ENCODE data around the gene LGI2. TPM values are rescaled to one million over a fixed set of nuclear protein-coding genes. Genes with fewer than 3 reads are reported as not detected.

LGI2 gene
- polyA plus RNA-seq, 1 donor from 2014 or later = 10.3 TPM

GRCh38 chr4:24988776-24989175 is 42.0 kb downstream of the LGI2 start:
- no peak for TF ChIP-seq REST (IDR thresholded peaks at IDR 0.05; ENCODE audit: borderline replicate concordance)
- TF ChIP-seq TAF1 (IDR thresholded peaks at IDR 0.05; ENCODE audit: low read depth) = no peak
- TF ChIP-seq EZH2 (IDR thresholded peaks at IDR 0.05; ENCODE audit: borderline replicate concordance, insufficient read depth, low read length, poor library complexity, severe bottlenecking) = no peak
- no peak for TF ChIP-seq SMC3 (conservative IDR thresholded peaks at IDR 0.05; ENCODE audit: poor library complexity)
- TF ChIP-seq MXI1 (conservative IDR thresholded peaks at IDR 0.05; ENCODE audit: poor library complexity, severe bottlenecking) = no peak
- TF ChIP-seq CTCF (IDR thresholded peaks at IDR 0.05; ENCODE audit: poor library complexity, severe bottlenecking) = no peak
- no peak for TF ChIP-seq POLR2AphosphoS5 (IDR thresholded peaks at IDR 0.05)
- TF ChIP-seq EP300 (conservative IDR thresholded peaks at IDR 0.05; ENCODE audit: poor library complexity, severe bottlenecking) = no peak
- no peak for TF ChIP-seq RAD21 (conservative IDR thresholded peaks at IDR 0.05)
- no peak overlapping the region for H2AFZ ChIP-seq (ENCODE audit: low read depth, low read length)
- no peaks in the 10 kb centered on the region for H3K27me3 ChIP-seq (ENCODE audit: insufficient read depth, low read depth, low read length)
- no peak overlapping the region for H3K4me3 ChIP-seq (ENCODE audit: low read length)
- no peaks in the 10 kb centered on the region for H3K36me3 ChIP-seq (ENCODE audit: insufficient read depth, low read length)
- no peaks in the 10 kb centered on the region for H4K20me1 ChIP-seq (ENCODE audit: insufficient read depth)
- no peak overlapping the region for H3K9ac ChIP-seq (ENCODE audit: low read length)
- no peaks in the 10 kb centered on the region for H3F3A ChIP-seq (ENCODE audit: insufficient read depth, low read length, poor library complexity, severe bottlenecking)
- no peaks in the 10 kb centered on the region for H3K9me2 ChIP-seq (ENCODE audit: insufficient read depth, low read length)
- no peak overlapping the region for H3K4me2 ChIP-seq (ENCODE audit: low read length)
- no peaks in the 10 kb centered on the region for H3K9me3 ChIP-seq (ENCODE audit: low read length)
- H3K79me2 ChIP-seq (replicated peaks; ENCODE audit: insufficient read depth, low read length) = no peaks in the 10 kb centered on the region
- no peak overlapping the region for H3K27ac ChIP-seq (ENCODE audit: low read length)

- no peaks in the 10 kb centered on the region for H3K36me3 ChIP-seq (ENCODE audit: insufficient read depth, low read length)
- no peak overlapping the region for H3K9ac ChIP-seq (ENCODE audit: low read length)
- H3K79me2 ChIP-seq (replicated peaks; ENCODE audit: insufficient read depth, low read length) = no peaks in the 10 kb centered on the region
- H3K27ac ChIP-seq (ENCODE audit: low read length) = no peak overlapping the region
- H3K4me2 ChIP-seq (ENCODE audit: low read length) = no peak overlapping the region
- no peak overlapping the region for H3K4me3 ChIP-seq (ENCODE audit: low read length)
- no peak overlapping the region for H2AFZ ChIP-seq (ENCODE audit: low read depth, low read length)
- no peaks in the 10 kb centered on the region for H3F3A ChIP-seq (ENCODE audit: insufficient read depth, low read length, poor library complexity, severe bottlenecking)
- TF ChIP-seq RAD21 (conservative IDR thresholded peaks at IDR 0.05) = no peak
- TF ChIP-seq EZH2 (IDR thresholded peaks at IDR 0.05; ENCODE audit: borderline replicate concordance, insufficient read depth, low read length, poor library complexity, severe bottlenecking) = no peak
- no peak for TF ChIP-seq MXI1 (conservative IDR thresholded peaks at IDR 0.05; ENCODE audit: poor library complexity, severe bottlenecking)
- TF ChIP-seq POLR2AphosphoS5 (IDR thresholded peaks at IDR 0.05) = no peak
- TF ChIP-seq SMC3 (conservative IDR thresholded peaks at IDR 0.05; ENCODE audit: poor library complexity) = no peak
- no peak for TF ChIP-seq REST (IDR thresholded peaks at IDR 0.05; ENCODE audit: borderline replicate concordance)
- TF ChIP-seq TAF1 (IDR thresholded peaks at IDR 0.05; ENCODE audit: low read depth) = no peak
- no peak for TF ChIP-seq CTCF (IDR thresholded peaks at IDR 0.05; ENCODE audit: poor library complexity, severe bottlenecking)
- TF ChIP-seq EP300 (conservative IDR thresholded peaks at IDR 0.05; ENCODE audit: poor library complexity, severe bottlenecking) = no peak
- no peaks in the 10 kb centered on the region for H3K9me3 ChIP-seq (ENCODE audit: low read length)
- H3K27me3 ChIP-seq (ENCODE audit: insufficient read depth, low read depth, low read length) = no peaks in the 10 kb centered on the region
- H4K20me1 ChIP-seq (ENCODE audit: insufficient read depth) = no peaks in the 10 kb centered on the region
- H3K9me2 ChIP-seq (ENCODE audit: insufficient read depth, low read length) = no peaks in the 10 kb centered on the region
These were observed 45.9 kb downstream of the LGI2 start for GRCh38 chr4:24984602-24985532.

Data from neural cell (in vitro differentiated cells).